ENCODE results near the gene ZFHX3. TPM values are rescaled to one million over a fixed set of nuclear protein-coding genes. Genes with fewer than 3 reads are reported as not detected.

ZFHX3 gene
- total and polyA plus RNA-seq, 9 of the 15 experiments (the other 6 are each of a cell fraction or from before 2014, with no cell fraction given) = 0.01 to 0.23 (median 0.06) TPM; not detected in 4

GRCh38 chr16:72936408-72936807 lies 111.5 kb downstream of the ZFHX3 start (continued):
- no peak for TF ChIP-seq ZNF280B (CRISPR knock-in tag; IDR thresholded peaks at IDR 0.05)
- no peak for TF ChIP-seq TGIF2 (CRISPR knock-in tag; IDR thresholded peaks at IDR 0.05)
- TF ChIP-seq MITF (IDR thresholded peaks at IDR 0.05) = no peak
- TF ChIP-seq JUN (IDR thresholded peaks at IDR 0.05; ENCODE audit: borderline replicate concordance, low read depth, low read length) = no peak
- TF ChIP-seq JUN (CRISPR knock-in tag; IDR thresholded peaks at IDR 0.05; ENCODE audit: borderline replicate concordance) = no peak
- TF ChIP-seq SNIP1 (IDR thresholded peaks at IDR 0.05; ENCODE audit: low read depth) = no peak
- no peak for TF ChIP-seq ESRRA (IDR thresholded peaks at IDR 0.05; ENCODE audit: borderline replicate concordance, low read depth)
- TF ChIP-seq NFE2 (IDR thresholded peaks at IDR 0.05; ENCODE audit: low read depth) = no peak
- TF ChIP-seq ZNF121 (CRISPR knock-in tag; conservative IDR thresholded peaks at IDR 0.05) = no peak

DNA sequence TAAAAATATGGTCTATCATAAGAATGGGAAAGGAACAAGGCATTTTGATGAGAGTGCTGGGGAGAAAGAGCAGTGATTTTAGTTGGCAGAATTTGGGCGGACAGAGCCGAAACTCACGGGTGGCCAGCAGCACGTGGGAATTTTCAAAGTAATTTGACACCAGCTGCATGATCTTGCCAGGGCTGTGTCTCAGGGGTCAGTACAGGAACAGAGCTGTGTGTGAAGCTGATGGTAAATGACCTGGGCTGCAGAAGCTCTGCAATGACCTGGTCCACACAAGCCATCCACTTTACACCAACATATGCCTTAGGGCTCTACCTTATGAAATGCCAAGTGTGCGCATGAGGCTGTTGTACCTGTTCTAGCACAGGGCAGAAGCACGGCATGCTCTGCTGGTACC lies 112.0 kb downstream of the ZFHX3 start:
- TF ChIP-seq ZFPM2 (CRISPR knock-in tag; IDR thresholded peaks at IDR 0.05) = no peak
- TF ChIP-seq YY1 (IDR thresholded peaks at IDR 0.05; ENCODE audit: borderline replicate concordance in 1 of 3, control insufficient read depth in 1 of 3, extremely low read depth in 1 of 3, insufficient read depth in 3 of 3, insufficient read length in 1 of 3, insufficient replicate concordance in 2 of 3, low read depth in 1 of 3, low read length in 2 of 3) = no peak
- no peak for TF ChIP-seq CBX8 (IDR thresholded peaks at IDR 0.05; ENCODE audit: borderline replicate concordance, extremely low read depth, low read depth, low read length, poor library complexity, severe bottlenecking)
- no peak for TF ChIP-seq MITF (IDR thresholded peaks at IDR 0.05)
- no peak for TF ChIP-seq ZNF586 (CRISPR knock-in tag; conservative IDR thresholded peaks at IDR 0.05)
- TF ChIP-seq ZSCAN29 (IDR thresholded peaks at IDR 0.05) = no peak
- no peak for DNase-seq (ENCODE audit: extremely low read depth in 1 of 4, low spot score in 3 of 4)
- Histone ChIP-seq H3K27ac (ENCODE audit: extremely low read depth, low read depth, low read length) (no peak overlapping the region), H3K36me3 (ENCODE audit: control insufficient read depth, insufficient read depth, low read length) (no peaks in the 10 kb centered on the region), H3K79me2 (ENCODE audit: control insufficient read depth, insufficient read depth, low read length) (no peaks in the 10 kb centered on the region), H3K4me1 (replicated peaks in 1 of 2; ENCODE audit: control insufficient read depth in 2 of 2, insufficient read depth in 2 of 2, low read length in 2 of 2) (no peaks in the 10 kb centered on the region), H3K9me1 (ENCODE audit: control insufficient read depth, insufficient read depth, low read length) (no peaks in the 10 kb centered on the region), H3K4me3 (no peak overlapping the region), H3K9me3 (replicated peaks; ENCODE audit: control insufficient read depth, insufficient read depth, low read depth, low read length) (no peaks in the 10 kb centered on the region), H3K4me2 (ENCODE audit: insufficient read depth, low read length) (no peak overlapping the region), H2AFZ (ENCODE audit: low read depth, low read length) (no peak overlapping the region), H3K9ac (ENCODE audit: insufficient read depth in 1 of 2, low read depth in 2 of 2, low read length in 2 of 2) (no peak overlapping the region), H3K27me3 (ENCODE audit: control insufficient read depth in 2 of 2, insufficient read depth in 2 of 2, low read length in 2 of 2) (peaks cover 24 to 69% of the 10 kb centered on the region in 2 experiments), H4K20me1 (replicated peaks; ENCODE audit: control insufficient read depth, insufficient read depth, low read length) (no peaks in the 10 kb centered on the region)
- ChIA-PET CTCF (ENCODE audit: low intra/inter-chr PET ratio) (no interaction called here), POLR2A (interaction anchor here (0.7 kb wide), 1 partner anchor 18 kb away, joined by 3 read pairs; no protein-coding TSS in a partner anchor)
- no peak for ATAC-seq
- intact Hi-C loops (cut with micrococcal nuclease) = no loop called here
- WGBS (ENCODE audit: insufficient coverage, low coverage, missing lambda C conversion rate) = 7% methylated on average over 6 of the region's 6 CpGs
- in situ Hi-C loops (cut with MboI) = no loop called here
- BruUV-seq (replicated peaks) = no TSS peak
- FAIRE-seq = no peak

Data from K562 (cell line).